VCaP (cell line): ENCODE results near the gene TMEM91.

ENCODE experiments used
- H3K27ac ChIP-seq: fragments of 450-650 bp; 2 replicates; pipeline ENCODE4 v1.5.1; 2017
- CTCF ChIP-seq: fragments of 450-650 bp; conservative IDR thresholded peaks from 2 replicates; pipeline ENCODE4 v1.5.1; 2017; ENCODE audit warnings: mild to moderate bottlenecking, moderate library complexity

TMEM91 gene

DNA sequence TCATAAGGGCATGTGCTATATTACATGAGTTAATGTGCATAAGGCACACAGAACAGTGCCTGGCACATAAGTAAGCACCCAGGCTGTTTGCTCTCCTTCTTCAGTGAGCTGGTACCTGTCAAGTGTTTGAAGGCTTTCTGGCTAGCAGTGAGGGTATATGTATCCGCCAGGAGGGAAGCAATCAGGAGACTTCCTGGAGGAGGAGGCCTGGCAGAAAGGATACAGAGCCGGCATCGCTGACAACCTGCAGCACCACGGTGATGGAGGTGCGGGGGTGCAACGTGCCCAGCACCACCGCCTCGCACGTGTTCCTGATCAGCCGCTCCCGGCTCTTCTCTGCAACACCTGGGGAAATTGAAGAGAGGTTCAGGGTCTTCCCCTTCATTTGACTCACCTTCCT is 15.3 kb downstream of the TMEM91 start:
- no peak for TF ChIP-seq CTCF
- H3K27ac ChIP-seq: no peak overlapping the region

- no peak overlapping the region for H3K27ac ChIP-seq
- TF ChIP-seq CTCF: no peak
These were observed 16.4 kb downstream of the TMEM91 start for GRCh38 chr19:41392775-41393174.

GRCh38 chr19:41395355-41395754 is 19.0 kb downstream of the TMEM91 start:
- TF ChIP-seq CTCF: no peak

DNA sequence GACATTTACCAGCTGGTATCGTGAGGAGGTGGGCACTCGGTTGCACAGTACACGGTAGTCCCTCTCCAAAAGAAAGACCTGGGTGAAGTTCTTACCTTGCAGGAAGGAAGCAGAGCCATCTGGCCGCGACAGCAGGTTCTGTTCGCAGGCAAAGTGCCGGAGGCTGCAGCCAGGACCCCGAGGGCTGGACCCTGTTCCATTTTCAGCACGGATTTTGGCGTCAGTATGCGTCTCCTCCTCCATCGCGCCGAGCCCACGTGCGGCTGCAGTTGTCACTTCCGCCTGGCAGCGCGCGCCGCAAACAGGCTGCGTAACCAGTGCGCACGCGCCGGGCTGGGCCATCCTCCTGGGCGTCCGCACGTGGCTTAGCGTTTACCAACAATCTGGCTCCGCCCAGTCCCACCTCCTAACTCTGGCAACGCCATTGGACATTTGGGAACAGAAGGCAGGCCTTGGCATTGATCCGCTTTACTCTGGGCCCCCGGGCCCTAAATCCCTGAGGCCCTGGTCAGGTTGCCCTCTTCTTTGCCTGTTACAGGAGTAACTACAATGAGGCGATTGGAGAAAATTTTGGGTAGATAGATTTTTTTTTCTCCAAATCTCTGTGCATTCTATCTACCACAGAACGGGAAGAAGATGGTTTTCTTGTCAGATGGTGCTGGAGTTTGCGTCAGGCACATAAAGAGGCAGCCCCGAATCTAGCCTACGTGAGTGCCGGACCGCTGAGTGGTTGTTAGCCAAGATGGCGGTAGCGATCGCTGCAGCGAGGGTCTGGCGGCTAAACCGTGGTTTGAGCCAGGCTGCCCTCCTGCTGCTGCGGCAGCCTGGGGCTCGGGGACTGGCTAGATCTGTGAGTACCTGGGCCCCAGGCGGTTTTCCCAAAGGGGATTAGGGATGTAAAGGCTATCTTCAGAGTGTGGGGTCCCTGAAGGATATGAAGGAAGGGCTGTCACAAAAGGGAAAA is 21.0 kb downstream of the TMEM91 start, which contains the start of the genes BCKDHA and EXOSC5:
Gene BCKDHA, plus strand, starts transcription at position 733 of the 964 bp plus-strand sequence. Its CDS starts 10 bp downstream, at position 743.
Gene EXOSC5, minus strand, starts transcription at position 274 of the 964 bp plus-strand sequence. Its CDS starts 31 bp downstream, at position 243.
- H3K27ac ChIP-seq: peak within 1 kb of the TSS; percentile 97
- no peak for TF ChIP-seq CTCF

More at GRCh38 chr19:41395355-41395754, 19.0 kb downstream of the TMEM91 start:
- no peak overlapping the region for H3K27ac ChIP-seq

DNA sequence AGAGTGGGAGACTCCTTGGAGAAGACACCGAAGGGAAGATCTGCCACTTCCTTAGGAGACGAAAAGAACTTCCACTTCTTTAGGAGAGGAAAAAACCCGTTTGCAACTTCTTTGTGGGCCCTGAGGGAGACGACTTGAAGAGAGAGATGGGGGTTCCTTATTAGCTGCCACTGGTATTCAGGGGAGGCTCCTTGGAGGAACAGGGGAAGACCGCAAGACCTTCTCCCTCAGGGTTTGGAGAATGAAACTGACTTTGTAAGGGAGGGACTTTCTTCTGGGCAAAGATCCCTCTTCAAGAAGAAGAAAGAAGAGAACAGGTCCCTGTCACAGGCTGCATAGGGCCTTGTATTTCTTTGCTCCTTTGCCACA is 21.7 kb downstream of the TMEM91 start:
- TF ChIP-seq CTCF: no peak
- peak overlapping the region; percentile 97 for H3K27ac ChIP-seq

GRCh38 chr19:41398598-41398997 is 22.3 kb downstream of the TMEM91 start:
- no peak for TF ChIP-seq CTCF
- peak overlapping the region; percentile 97 for H3K27ac ChIP-seq

DNA sequence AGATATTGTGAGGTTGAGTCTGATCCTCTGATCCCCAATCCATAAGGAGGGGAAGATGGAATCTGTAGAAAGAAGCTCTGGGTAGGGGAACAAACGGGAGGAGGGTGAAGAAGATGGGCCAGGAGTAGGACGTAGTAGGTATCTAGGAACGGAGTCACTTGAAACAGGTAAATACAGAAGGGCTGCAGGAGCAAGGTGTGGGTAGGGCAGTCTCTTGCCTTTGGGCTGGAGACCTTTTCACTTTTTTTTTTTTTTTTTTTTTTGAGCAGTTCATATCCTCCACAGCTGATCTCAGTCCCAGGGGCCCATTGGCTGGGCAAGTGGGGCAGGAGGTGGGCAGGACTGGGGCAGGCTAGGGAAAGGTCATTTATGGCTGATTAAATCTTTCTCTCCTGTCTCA is 22.8 kb downstream of the TMEM91 start:
- TF ChIP-seq CTCF: no peak
- H3K27ac ChIP-seq: no peak overlapping the region; the same call in 1 of the 2 replicates
